ENCODE results near the gene PEX7.

DNA sequence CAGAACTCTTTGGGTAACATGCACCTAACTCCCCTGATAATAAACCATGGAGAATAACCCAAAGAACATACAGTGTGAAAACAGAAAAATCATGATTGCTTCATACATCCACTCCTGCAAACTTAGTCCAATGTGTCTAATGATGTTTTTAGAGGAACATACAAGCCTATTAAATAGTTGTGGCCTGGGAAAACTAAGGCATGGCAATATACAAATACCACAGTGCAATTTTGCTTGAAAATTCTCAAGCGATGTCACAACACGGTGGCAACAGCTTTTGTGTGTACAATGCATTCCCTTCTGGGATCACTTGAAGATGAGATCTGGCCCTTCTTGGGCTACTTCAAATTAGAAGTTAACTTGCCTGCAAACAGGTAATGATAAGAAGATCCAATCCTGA, 46.8 kb upstream of the PEX7 start:
- TF ChIP-seq, protein P1, sequence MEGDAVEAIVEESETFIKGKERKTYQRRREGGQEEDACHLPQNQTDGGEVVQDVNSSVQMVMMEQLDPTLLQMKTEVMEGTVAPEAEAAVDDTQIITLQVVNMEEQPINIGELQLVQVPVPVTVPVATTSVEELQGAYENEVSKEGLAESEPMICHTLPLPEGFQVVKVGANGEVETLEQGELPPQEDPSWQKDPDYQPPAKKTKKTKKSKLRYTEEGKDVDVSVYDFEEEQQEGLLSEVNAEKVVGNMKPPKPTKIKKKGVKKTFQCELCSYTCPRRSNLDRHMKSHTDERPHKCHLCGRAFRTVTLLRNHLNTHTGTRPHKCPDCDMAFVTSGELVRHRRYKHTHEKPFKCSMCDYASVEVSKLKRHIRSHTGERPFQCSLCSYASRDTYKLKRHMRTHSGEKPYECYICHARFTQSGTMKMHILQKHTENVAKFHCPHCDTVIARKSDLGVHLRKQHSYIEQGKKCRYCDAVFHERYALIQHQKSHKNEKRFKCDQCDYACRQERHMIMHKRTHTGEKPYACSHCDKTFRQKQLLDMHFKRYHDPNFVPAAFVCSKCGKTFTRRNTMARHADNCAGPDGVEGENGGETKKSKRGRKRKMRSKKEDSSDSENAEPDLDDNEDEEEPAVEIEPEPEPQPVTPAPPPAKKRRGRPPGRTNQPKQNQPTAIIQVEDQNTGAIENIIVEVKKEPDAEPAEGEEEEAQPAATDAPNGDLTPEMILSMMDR (conservative IDR thresholded peaks at IDR 0.05): no peak
- no peak for TF ChIP-seq ZFX (IDR thresholded peaks at IDR 0.05)

All from C4-2B (cell line).